Stimulated activated CD8-positive, alpha-beta memory T cell treated with anti-CD3 and anti-CD28 coated beads, Interleukin-4, amount 100 ng/mL, for 24 hours (primary cell): ENCODE results near the gene PNP.
"Not testable (repeated sequence)": the region's sequence is repeated elsewhere in the genome, so short reads cannot be mapped to it uniquely, and the experiment has no call there.

Experiments
- DNase-seq: peaks from one replicate; pipeline ENCODE4 v3.0.0-alpha.2; 2020; ENCODE audit warnings: low read depth

The PNP gene

DNA sequence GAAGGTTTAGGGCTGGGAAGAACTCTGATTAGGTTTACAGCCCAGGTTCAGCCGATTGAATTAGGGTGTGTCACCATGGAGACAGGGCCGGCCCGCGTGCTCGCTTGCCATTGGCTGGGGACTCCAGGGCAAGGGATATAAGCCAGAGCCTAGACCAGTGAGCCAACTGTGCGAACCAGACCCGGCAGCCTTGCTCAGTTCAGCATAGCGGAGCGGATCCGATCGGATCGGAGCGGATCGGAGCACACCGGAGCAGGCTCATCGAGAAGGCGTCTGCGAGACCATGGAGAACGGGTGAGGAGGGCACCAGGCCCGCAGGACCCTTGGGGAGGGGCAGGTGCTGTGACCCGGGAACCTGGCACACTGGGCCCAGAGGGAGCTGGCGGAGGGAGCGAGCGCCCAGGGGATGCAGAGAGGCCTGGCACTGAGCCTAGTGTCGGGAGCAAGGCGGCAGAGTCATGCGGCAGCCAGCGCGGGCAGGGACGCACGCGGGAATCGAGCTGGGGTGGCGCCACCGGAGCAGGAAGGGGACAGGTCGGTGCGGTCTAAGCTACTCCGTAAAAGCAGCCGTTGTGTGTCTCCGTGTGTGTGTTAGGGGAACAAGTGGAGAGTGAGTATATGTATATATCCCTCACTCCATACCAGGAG, at the start of gene PNP:
Gene PNP, plus strand, starts transcription at position 165 of the 648 bp plus-strand sequence. Its CDS starts 119 bp downstream, at position 284.
- DNase-seq, result peak; percentile 76

DNA sequence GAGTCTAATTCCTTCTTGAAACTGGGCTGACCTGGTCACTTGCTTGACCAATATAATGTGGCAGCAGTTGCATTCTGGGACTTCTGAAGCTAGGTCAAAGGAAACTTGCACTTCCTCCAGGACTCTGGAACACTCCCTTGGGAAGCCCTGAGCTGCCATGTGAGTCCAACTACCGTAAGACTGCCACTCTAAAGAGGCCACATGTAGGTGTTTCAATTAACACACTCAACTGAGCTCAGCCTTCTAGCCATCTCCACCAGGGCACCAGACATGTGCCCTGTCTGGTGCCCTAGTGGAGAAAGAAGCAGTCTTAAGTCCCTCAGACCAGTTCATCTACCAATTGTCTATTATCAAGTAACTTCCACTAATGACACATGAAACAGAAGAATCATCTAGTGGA, 49.8 kb upstream of the PNP start:
- DNase-seq, result no peak

DNA sequence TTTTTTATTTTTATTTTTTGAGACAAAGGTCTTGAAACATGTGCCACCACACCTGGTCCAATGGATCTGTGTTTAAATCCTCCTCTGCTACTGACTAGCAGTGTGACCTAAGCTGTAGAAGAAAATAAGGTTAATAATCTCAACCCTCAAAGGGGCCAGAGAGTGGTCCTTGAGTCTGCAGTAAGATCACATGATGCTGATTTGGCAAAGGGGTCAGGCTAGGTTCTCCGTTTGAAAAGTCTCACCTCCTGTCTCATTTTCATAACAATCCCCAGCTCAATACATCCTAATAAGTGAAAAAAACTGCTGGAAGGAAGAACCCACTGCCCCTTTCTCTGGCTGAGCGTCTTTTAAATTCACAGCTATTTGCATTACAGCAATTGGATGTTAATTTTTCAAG, 47.9 kb upstream of the PNP start:
- DNase-seq, result no peak

DNA sequence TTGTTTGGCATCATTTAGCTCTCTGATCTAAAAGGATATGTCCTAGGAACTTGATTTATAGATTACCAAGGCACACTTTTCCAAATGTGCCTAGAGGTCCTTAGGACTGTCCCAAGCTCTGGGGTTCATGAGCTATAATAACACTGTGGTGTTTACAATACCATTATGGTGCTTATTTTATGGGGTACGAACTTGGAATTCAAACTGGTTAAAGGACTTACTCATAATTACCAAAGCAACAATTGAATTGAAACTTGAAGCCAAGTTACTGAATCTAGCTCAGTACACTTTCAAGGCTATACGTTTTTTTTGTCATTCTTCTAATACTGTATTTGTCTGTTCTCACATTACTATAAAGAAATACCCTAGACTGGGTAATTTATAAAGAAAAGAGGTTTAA, 46.3 kb upstream of the PNP start:
- DNase-seq, result no peak

DNA sequence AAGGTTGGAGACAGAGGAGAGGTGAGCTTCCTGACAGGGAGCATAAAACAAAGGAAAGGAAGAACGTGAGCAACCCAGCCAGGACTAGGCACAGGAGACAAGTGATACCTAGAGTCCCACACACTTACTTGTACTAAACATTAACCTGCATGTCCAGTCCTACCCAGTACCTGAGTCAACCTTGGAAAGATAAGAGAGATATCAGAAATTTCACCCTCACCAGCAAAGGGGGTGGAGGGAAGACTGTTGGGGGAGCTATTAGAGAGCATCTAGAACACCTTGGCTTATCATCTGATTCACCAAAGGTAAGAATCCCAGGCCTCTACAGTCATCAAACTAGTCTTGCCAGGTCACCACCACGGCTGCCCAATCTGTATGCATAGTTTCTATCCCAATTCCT, 44.4 kb upstream of the PNP start:
- no peak for DNase-seq

DNA sequence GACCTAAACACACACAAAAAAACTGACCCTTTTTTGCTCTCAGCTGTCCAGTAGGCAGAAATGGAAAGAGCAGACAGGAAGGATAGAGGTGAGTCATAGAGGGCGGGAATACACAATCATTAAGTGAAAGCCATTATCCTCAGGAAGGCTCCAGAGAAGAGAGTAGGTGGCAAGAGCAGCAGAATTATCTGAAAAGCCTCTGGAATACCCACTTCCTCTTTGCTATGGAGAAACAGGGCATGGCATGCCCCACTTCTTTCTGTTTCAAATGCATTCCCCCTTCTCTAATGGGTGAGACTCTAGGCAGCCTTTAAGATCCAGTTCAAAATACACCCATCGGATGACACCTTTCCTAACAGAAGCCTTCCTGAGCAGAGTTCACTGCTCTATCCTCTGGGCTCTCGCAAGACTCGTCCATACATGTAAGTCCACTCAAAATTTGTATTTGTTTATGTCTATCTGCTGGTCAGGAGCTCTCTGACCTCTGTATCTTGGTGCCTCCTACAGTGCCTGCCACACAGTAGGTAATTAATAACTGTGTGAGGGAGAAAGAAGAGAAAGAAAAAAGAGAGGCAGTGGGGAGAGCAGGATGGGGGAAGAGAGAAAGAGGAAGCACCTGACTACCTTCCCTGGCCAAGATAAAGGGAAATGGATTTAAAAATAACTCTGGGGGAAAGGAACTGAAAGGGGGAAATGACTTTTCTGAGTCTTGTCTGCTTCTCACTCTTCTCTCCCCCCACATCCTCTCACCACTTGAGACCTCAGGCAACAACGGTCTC, 41.8 kb upstream of the PNP start:
- no peak for DNase-seq

DNA sequence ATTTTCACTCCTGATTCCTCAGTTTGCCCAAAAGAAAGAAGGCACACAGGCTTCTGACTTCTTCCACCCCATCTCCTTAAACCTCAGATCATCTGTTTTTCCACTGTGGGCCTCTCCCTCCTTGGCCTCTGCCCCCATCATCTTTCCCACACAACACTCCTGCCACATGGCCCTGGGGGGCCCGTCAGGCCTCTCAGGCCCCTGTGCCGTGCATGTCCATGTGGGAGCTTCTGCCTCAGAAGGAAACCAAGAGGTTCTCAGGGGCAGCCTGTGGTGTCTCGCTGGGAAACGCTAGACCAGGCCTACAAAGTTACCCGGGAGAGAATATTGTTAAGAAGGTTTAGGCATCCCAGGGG, 41.2 kb upstream of the PNP start:
- DNase-seq, result no peak

DNA sequence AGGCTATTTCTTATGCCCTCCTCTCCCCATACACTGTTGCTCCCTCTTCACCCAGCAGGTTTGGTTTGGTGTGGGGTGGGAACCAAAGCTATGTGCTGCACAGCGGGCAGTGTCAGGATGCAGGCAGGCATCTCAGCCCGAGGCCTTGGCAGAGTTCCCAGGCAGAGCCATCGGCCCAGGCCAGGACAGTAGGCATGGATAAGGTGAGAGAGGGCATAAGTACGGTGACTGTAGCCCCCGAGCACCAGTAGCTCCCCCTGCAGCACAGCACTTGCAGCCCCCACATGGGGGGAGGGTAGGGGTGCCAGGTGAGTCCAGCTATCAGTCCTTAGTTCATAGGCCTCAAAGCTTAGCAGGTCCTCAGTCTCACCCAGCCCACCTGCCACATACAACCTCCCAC, 40.4 kb upstream of the PNP start:
- DNase-seq, result no peak

DNA sequence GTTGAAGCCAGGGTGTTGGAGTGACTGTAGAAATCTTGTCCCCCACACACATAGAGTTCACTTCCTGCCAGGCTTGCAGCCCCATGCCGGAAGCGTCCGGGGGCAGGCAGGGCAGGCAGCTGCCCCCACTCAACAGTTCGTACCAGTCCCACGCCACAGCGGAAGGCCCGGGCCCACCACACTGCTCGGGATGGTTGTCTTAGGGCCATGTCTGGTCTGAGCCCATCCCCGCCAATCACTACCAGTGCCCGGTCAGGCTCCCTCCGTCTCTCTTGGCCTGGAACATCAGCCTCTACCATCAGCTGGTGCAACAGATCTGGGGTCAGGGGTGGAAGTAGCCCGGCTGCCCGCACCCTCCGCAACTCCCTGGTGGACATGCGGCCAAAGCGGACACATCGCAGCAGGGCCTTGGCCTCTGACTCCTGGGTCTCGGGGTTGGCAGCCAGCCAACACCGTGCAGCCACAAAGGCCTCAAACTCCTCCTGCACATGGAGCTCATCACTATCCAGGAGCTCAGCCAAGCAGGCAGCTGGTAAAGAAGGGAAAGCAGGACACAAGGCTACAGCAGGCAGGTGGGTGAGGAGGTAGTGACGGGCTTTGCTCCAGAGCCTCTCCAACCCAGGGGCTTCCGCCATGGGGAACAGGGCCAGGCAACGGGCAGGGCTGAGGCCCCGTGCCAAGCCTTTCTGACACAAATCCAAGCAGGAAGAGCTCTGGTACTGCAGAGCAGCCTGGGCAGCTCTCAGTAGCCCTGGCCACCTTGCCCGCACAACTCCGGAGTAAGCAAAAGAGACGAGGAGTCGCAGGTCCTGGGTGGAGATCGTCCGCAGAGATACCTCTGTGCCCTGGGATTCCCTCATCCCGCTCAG, 39.2 kb upstream of the PNP start:
- DNase-seq, result no peak

DNA sequence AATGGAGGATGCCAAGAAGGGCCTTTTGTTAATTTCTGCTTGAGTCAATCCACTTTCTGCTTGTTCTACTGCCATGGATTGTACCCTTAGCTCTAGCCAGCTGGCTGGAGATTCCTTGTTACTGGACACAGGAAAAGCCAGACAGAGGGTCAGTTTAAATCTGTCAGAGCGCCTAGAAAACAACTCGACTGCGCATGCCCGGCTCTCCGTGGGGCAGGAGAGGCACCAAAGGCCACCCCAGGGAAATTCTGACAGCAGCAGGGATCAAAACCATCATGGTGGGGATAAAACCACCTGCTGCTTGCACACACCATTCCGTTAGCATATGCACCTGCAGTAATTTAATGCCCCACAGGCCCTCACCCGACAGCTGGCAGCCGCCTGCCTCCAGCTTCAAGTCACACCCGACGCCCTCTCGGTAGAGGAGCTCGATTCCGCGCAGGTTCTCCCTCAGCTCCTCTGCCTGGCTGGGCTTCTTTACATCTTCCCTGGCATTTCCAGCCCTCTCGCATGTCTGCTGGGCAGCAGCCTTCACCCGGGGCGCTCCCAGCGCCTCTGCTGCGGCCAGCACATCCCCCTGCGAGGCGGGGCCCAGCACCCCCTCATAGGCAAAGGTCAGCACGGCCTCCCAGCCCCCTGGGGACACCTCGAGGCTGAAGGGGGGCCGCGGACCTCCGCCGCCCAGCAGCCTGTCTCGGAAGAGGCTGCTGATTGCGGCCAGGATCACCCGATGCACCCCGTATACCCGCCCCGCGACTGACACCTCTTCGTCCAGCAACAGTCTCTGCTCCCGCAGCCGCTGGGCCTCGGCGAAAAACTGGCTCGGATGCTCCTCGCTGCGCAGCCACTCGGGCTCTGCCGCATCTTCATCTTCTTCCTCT, 34.3 kb upstream of the PNP start:
- DNase-seq, result no peak

DNA sequence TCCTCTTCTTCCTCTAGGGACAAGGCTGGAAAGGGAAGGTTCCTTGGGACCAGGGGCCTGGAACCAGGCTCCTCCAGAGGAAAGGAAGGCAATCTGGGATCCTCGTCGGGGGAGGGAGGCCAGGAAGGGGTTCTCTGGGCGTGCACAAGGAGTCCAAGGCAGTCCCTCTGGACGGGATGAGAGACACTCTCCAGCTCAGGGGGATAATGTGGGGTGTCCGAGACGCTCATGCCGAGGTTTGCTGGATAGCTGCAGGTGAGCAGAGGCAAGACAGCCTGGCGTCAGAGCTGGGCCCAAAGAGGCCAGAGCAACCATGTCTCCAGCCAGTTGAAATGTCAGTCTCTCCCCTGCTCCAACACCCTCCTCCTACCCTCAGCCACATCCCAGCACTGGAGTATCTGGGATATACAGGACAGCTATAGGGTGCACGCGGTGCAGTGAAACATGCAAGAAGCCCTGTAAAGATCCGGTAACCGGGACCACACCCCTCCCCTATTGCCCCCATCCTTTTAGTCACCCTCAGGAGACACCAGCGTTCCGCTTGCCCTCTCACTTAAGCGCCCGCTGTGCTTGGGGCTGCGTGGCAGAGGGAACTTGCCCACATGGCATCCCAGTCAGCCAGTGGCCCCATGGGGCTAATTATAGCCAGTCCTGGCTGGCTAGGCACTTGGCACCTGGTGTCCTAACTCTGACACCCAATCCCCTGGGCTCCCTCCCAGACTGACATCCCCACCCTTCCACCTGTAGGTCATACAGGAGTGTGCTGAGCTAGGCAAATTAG, 33.4 kb upstream of the PNP start, which contains the start of gene KLHL33:
Gene KLHL33, minus strand, starts transcription at position 585 of the 781 bp plus-strand sequence. Its CDS starts 355 bp downstream, at position 230.
- no peak for DNase-seq

DNA sequence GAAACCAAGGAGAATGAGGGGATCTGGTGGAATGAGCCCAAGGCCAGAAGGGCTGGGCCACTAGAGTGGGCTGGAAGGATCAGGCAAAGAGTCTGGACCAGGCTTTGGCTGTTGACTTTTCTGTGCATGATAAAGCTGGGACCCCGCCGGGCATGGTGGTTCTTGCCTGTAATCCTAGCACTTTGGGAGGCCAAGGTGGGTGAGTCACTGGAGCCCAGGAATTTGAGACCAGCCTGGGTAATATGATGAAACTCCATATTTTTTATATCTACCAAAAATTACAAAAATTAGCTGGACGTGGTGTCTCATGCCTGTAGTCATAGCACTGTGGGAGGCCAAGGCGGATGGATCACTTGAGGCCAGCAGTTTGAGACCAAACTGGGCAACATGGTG, 32.8 kb upstream of the PNP start:
- DNase-seq, result no peak

DNA sequence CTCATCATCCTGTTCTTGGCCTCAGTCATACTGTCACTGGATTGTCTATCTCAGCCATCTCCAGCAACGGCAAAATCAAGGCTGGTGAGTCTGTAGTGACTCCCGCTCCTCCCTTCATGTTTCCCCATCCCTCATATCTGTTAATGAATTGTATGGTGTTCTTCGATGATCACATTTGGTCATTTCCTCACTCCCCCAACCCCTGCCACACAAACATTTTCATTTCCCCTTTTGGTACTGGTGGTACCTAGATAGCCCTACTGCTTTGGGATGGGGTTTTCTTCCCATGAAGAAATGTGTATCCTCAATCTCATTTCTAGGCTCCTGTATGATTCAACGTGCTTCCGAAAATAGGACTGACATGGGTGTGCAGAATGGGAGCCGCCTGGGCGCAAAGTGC, 30.5 kb upstream of the PNP start:
- no peak for DNase-seq

DNA sequence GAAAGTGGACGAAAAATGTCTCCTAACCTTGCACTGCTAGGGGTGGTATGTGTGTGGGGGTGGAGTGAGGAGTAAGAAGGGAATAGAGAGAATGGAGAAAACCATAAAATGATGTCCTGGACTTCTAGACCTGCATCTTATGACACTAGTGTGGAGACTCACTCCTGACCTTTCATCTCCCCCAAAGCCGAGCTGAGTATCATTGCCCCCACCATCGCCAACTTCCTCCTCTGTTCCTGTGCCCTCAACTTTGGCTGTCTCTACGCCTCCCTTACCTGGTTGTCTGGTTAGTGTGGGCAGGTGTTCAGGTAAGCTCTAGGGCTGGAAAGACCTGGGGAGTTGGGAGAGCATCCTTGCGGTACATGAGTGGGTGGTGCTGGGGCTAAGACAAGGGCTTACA, 28.7 kb upstream of the PNP start:
- DNase-seq, result no peak

DNA sequence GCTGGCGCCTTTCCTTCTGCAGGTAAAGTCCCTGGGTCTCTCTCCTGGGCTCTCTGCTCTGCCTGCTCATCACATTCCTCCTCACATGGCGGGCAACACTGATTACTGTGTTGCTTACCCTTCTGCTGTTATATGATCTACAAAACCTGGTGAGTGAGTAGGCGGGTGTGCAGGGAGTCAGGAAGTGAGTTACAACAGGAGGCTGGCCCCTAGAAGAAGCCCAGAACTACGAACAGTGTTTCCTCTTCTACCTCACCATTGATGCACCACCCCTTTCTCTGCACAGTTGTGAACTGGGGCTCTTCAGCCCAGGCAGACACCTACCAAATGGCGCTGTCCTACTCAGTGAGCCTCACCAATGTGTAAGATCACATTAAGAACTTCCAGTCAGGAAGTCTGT, 28.3 kb upstream of the PNP start:
- no peak for DNase-seq

DNA sequence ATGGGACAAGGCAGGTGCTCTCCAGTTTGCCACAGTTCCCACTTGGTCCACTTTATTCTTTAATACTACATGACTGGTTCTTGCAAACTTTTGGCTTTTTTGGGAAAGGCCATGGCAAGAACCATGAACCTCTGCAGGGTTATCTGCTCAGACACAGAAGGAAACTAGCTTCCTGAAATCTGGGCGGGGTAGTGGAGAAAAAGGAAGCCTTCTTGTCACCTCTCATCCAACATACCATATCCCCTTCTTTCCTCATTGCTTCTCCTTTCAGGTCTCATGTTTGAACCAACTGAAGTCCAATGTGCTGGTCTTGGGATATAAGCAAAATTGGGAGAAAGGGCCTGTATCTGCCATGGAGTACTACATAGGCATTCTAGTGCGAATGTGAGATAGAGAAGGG, 27.7 kb upstream of the PNP start:
- DNase-seq, result no peak

DNA sequence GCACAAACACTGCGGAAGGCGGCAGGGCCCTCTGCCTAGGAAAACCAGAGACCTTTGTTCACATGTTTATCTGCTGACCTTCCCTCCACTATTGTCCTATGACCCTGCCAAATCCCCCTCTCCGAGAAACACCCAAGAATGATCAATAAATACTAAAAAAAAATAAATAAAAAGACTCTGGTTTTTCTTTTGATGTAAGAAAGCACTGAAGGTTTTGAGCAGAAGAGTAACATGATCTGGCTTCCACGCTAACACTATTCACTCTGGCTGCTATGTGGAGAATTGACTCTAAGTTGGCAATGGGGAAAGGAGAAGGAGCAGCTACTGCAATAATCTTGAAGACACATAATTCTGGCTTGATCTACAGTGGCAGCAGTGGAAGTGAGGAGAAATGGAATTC, 25.6 kb upstream of the PNP start:
- not testable (repeated sequence) for DNase-seq

DNA sequence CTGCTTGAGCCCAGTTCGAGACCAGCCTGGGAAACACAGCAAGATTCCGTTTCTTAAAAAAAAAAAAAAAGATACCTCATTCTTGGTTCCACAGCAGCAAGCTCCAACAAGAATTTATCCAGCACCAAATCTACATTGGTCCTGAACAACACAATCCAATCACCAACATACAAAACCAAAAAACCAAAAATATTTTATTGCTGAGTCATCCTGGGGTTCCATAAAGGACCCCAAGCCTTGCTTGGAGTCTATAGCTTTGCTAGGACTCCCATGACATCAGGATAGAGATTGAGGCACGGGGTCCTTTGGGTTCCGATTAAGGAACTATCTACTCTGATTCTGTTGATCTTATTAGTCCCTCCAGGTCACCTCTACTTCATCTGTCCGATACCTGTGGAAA, 22.3 kb upstream of the PNP start:
- DNase-seq, result no peak

DNA sequence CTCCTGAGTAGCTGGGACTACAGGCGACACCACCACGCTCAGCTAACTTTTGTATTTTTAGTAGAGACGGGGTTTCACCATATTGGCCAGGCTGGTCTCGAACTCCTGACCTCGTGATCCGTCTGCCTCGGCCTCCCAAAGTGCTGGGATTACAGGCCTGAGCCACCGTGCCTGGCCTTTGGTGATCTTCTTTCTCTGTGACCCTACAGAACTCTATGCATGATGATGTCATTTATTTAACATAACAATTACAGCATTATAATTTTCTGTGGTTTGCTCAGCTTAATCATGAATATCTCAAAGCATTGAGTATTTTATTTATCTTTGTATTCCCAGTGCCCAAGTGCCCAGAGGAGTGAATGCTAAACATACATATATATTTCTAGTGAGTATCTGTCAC, 16.4 kb upstream of the PNP start:
- not testable (repeated sequence) for DNase-seq

DNA sequence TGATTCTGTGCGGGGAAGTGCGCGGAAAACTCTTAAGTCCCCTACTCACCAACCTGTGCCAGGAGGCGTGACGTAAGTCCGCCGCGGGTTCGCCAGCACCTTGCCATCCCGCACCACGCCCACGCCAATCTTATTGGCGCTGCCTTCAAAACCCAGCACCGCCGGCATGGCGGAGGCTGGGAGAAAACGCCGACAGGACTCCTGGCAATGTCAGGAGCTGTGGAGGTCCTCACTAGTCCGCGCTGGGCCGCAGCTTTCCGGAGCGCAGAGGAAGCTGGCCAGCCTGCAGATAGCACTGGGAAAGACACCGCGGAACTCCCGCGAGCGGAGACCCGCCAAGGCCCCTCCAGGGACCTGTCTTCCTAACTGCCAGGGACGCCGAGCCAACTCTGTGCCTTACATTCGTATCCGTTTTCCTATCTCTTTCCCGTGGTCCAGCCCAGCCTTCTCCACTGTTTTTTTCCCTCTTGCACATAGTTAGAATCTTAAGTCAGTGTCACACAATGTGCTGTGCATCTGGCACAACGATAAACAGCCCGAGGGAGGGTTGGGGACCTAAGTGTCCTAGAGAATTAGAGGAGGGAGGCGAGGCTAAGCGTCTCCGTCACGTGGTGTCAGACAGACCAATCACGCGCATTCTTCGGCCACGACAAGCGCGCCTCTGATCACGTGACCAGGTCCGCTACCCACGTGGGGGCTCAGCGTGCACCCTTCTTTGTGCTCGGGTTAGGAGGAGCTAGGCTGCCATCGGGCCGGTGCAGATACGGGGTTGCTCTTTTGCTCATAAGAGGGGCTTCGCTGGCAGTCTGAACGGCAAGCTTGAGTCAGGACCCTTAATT, 14.5 kb upstream of the PNP start, which contains the start of the genes APEX1 and OSGEP:
Gene APEX1, plus strand, starts transcription at position 711 of the 839 bp plus-strand sequence. CDS start 420 bp downstream, outside the sequence.
Gene OSGEP, minus strand, starts transcription at position 297 of the 839 bp plus-strand sequence. Its CDS starts 129 bp downstream, at position 168.
- peak; percentile 92 for DNase-seq
